CD4-positive, alpha-beta T cell treated with Interleukin-6 at 100 ng/mL for 8 hours (primary cell): Measurements from ENCODE around the gene PRELID1.
"Not testable (repeated sequence)": the region's sequence is repeated elsewhere in the genome, so short reads cannot be mapped to it uniquely, and the experiment has no call there.

Experiments
- DNase-seq: peaks from one replicate; pipeline ENCODE4 v3.0.0-alpha.2; 2020; ENCODE audit warnings: mixed read lengths, low spot score

Gene PRELID1

GRCh38 chr5:177336603-177337494 lies 33.2 kb downstream of the PRELID1 start:
- no peak for DNase-seq

GRCh38 chr5:177338251-177339106 lies 34.9 kb downstream of the PRELID1 start:
- no peak for DNase-seq

DNA sequence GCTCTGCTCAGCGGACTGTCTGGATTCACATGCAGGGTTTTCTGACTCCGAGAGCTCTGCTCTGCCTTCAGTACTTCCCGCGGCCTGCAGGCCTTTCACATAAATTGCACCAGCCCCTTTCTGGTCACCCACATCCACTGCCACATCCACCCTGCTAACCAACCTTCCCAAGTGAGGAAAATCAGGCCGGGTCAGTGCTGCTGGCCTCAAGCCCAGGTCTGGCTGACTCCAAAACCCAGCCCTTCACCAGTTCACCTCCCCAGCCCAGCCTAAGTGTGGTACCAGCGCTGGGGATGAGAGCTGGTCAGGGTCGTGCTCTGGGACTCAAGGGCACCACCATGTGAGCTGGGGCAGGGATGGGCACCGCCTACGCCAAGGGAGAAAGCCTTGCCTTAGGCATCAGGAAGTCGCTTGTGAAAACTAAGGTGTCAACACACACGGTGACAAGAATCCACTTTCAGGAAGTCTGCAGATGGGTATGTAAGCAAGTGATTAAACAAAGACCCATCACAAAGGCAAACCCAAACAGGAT lies 35.6 kb downstream of the PRELID1 start:
- no peak for DNase-seq

DNA sequence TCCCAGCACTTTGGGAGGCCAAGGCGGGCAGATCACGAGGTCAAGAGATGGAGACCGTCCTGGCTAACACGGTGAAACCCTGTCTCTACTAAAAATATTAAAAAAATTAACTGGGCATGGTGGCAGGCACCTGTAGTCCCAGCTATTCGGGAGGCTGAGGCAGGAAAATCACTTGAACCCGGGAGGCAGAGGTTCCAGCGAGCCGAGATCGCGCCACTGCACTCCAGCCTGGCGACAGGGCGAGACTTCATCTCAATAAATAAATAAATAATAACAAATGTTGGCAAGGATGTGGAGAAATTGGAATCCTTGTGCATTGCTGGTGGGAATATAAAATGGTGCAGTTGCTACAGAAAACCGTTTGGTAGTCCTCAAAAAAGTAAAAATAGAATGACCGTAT lies 39.4 kb downstream of the PRELID1 start:
- not testable (repeated sequence) for DNase-seq

- DNase-seq: no peak
Measured at GRCh38 chr5:177343777-177344176, 40.2 kb downstream of the PRELID1 start.

- no peak for DNase-seq
Measured at GRCh38 chr5:177344891-177345290, 41.3 kb downstream of the PRELID1 start.

GRCh38 chr5:177346820-177347219 lies 43.2 kb downstream of the PRELID1 start:
- no peak for DNase-seq

DNA sequence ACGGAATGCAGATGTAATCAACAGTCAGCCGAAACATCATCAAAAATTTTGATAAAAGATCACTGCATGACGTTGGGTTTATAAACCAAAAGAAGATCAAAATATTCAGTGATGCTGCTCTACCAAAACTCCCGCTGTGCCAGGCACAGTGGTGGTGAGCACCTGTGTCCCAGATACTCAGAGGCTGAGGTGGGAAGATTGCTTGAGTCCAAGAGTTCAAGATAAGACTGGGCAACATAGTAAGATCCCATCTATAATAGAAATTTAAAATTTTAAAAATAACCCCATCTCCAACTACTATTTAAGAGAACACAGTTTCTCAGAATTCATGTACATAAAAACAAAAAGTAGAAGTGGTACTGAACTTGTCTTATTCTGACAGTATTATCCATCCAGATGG lies 44.1 kb downstream of the PRELID1 start:
- no peak for DNase-seq

- DNase-seq: no peak
Measured at GRCh38 chr5:177349362-177349647, 45.7 kb downstream of the PRELID1 start.

DNA sequence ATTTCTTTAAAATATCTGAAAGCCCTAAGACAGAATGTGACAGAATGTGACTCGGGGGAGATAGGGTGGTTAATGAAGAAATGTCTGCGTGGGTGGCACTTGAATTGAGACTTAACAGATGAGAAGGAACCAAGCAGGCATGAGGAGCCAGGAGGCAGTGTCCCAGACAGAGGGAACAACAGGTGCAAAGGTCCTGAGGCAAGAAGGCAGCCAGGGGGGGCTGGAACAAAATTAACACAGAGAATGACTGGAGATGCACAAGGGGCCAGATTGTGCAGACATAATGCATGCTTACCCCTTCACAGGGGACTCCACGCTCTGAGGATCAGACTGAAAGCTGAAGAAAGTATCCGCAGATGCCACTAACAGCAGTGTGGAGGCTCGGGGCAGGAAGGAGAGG lies 46.2 kb downstream of the PRELID1 start:
- DNase-seq: no peak

DNA sequence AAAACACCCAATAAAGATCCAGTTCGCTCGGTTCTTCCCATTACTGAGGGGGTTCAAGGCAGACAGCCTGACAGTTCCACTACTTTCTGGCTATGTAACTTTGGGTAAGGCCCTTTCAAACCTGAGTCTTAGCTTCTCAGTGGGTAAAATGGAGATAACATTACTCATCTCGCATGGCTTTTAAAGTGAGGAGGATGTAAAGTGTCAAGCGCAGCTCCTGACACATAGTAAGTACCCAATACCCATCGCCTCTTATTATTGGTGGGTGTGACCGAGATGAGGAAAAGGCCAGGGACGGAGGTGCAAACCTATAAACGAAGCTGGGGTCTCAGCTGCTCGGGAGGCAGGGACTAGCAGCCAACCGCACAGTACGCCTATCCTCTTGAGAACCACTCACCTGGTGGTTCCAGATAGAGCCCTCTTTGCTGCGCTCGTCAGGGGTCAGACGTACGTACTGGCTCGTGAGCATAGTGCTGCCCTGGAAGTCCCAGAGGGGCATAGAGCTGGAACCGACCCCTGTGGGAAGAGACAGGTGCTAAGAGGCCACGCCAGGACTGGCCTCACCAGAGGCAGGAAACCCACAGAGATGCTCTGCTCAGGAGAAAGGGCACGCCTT lies 47.3 kb downstream of the PRELID1 start:
- no peak for DNase-seq

GRCh38 chr5:177351392-177352329 lies 48.1 kb downstream of the PRELID1 start, which contains the start of gene LMAN2:
Gene LMAN2 (minus strand): TSS chr5:177351668. CDS start chr5:177351647, 21 bp downstream.
- peak; percentile 91 for DNase-seq

- DNase-seq: no peak
Measured at GRCh38 chr5:177353093-177353492, 49.5 kb downstream of the PRELID1 start.

GRCh38 chr5:177354256-177354655 lies 50.7 kb downstream of the PRELID1 start:
- DNase-seq: no peak

GRCh38 chr5:177354711-177355110 lies 51.1 kb downstream of the PRELID1 start:
- DNase-seq: no peak

DNA sequence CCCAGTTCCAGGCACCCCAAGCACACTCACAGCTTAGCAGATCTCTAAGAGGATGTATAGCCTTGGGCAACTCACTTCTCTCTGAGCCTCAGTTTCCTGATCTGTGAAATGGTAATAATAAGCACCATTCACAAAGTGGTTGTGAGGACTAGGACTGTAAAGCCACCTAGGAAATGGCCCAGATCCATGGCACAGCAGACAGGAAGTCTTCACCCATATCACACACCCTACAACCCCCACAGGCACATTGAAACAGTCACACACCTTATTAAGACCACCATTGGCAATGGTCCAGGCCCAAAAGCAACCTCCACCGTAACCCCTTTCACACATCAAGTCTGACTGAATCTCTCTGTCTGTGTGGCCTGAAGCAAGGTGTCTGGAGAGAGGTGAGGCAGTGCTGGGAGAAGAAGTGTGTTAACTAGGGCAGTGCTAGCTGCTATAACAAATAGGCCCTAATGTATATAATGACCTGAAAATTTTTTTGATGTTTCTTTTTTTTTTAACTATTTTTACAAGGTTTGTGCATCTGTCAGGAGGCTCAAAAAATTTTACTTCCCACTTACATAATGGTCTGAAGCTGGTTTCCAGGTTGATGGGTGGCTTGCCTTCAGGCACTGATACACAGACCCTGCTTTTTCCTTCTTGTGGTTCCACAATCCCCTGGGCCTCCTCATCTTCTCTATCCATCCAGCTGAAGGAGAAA lies 51.7 kb downstream of the PRELID1 start:
- DNase-seq: no peak

DNA sequence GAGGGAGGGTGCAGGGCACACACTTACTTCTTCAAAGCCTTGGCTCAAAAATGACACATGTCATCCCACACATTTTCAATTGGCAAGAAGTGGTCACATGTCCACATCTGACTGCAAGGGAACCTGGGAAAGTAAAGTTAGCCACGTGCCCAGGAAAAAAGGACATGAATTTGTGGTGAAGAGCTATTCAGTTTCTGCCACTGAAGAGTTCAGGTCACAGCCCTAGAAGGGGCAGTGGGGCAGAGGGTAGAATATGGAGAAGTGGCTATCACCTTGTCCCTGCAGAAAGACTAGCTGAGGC lies 52.2 kb downstream of the PRELID1 start:
- no peak for DNase-seq
